Uterus (tissue), 2 donors: ENCODE data around the gene GJB4.

Source experiments
- CTCF ChIP-seq, 4 experiments: fragments of 200-600 bp in 2 of 4; fragments of 450-650 bp in 2 of 4; sonication (generic) in 2 of 4; IDR thresholded peaks; one replicate each; pipeline ENCODE4 v1.5.1; 2016 to 2019; ENCODE audit warnings: antibody characterized with exemption in 4 of 4, mild to moderate bottlenecking in 2 of 4, moderate library complexity in 1 of 4
- POLR2A ChIP-seq, 2 donors: fragments of 450-650 bp; IDR thresholded peaks; one replicate each; pipeline ENCODE4 v1.6.1; 2016; ENCODE audit warnings: antibody characterized with exemption in 2 of 2, mild to moderate bottlenecking in 1 of 2, moderate library complexity in 1 of 2

- TF ChIP-seq CTCF (IDR thresholded peaks at IDR 0.05) = peak; percentile 67 to 82 (median 78)
- TF ChIP-seq POLR2A (IDR thresholded peaks at IDR 0.05) = no peak
Measured at GRCh38 chr1:34742667-34743270, 16.8 kb upstream of the GJB4 start.
